ENCODE measurements around the gene RTN4.

RTN4 gene

DNA sequence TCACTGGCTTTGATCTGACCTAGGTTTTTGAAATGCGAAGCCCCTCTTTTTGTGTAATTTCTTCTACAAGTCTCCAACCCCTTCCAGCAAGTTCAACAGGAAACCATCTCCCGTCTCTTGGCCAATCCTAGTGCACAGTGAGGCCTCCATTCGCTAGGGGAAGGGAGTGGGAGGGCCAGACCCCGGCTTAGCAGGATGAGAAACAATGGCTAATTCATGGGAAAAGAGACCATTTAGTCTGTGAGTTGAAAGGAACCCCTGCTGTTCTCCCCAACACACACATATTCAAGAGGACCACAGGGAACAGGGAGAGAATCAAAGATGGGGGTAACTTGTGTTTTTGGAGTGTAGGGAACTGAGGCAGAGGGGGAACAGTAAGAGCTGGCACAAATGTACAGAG lies 83.0 kb downstream of the RTN4 start:
- TF ChIP-seq, protein P1, sequence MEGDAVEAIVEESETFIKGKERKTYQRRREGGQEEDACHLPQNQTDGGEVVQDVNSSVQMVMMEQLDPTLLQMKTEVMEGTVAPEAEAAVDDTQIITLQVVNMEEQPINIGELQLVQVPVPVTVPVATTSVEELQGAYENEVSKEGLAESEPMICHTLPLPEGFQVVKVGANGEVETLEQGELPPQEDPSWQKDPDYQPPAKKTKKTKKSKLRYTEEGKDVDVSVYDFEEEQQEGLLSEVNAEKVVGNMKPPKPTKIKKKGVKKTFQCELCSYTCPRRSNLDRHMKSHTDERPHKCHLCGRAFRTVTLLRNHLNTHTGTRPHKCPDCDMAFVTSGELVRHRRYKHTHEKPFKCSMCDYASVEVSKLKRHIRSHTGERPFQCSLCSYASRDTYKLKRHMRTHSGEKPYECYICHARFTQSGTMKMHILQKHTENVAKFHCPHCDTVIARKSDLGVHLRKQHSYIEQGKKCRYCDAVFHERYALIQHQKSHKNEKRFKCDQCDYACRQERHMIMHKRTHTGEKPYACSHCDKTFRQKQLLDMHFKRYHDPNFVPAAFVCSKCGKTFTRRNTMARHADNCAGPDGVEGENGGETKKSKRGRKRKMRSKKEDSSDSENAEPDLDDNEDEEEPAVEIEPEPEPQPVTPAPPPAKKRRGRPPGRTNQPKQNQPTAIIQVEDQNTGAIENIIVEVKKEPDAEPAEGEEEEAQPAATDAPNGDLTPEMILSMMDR (IDR thresholded peaks at IDR 0.05; ENCODE audit: low read depth, low read length): no peak
- no peak overlapping the region for H3K4me3 ChIP-seq (ENCODE audit: low read depth, low read length)

DNA sequence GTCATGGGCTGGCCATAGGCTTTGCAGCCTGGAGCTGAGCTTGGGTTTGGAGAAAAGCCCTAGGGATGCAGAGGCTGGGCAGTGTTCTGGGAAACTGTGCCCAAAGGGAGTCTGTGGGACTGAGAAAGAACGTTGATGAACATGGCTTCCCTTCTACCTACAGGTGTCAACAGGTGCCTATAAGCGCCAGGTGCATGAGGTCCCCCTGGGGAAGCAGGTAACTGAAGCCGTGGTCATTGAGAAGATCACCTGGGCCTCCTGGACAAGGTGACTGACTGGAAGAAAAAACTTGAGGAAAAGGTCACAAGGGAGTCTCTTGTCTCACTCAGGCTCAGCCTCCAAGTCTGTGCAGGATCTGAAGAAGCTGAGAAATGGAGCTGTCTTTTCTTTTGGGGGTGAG lies 83.4 kb downstream of the RTN4 start:
- TF ChIP-seq, protein P1 (IDR thresholded peaks at IDR 0.05; ENCODE audit: low read depth, low read length): no peak
- H3K4me3 ChIP-seq (ENCODE audit: low read depth, low read length): no peak overlapping the region

DNA sequence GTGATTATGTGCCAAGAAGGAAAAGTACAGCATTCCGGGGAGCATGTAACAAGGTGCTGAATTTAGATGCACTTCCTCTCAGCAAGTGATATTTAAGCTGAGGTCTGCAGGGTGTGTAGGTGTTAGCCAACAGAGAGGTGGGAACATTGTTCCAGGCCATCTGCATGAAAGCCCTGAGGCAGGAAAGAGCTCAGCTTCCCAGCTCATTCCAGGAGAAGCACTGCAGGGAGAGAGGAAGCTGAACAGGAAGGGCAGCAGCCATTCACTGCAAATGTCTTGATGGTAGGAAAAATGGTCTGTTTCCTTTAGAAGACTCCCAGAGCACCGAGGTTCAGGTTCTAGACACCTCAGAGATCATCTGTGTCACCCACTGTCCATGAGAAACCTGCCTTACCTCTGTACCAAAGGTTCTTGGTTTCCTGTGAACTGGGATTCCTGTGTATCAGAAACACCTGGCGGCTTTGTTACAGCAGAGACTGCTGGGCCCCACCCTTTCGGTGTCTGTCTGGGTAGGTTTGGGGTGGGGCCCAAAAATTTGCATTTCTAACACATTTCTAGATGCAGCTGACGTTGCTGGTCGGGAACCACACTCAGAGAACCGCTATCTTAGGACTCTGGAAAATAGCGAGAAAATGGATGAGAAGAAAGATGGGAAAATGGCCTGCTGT lies 84.0 kb downstream of the RTN4 start:
- no peak overlapping the region for H3K4me3 ChIP-seq (ENCODE audit: low read depth, low read length)
- TF ChIP-seq, protein P1 (IDR thresholded peaks at IDR 0.05; ENCODE audit: low read depth, low read length): no peak

DNA sequence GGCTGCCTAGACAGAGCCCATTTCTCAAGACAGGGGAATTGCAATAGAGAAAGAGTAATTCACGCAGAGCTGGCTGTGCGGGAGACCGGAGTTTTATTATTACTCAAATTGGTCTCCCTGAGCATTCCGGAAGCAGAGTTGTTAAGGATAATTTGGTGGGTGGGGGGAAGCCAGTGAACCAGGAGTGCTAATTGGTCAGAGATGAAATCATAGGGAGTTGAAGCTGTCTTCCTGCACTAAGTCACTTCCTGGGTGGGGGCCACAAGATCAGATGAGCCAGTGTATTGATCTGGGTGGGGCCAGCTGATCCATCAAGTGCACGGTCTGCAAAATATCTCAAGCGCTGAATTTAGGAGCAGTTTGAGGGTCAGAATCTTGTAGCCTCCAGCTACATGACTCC lies 84.8 kb downstream of the RTN4 start:
- TF ChIP-seq, protein P1 (IDR thresholded peaks at IDR 0.05; ENCODE audit: low read depth, low read length): no peak
- no peak overlapping the region for H3K4me3 ChIP-seq (ENCODE audit: low read depth, low read length)

DNA sequence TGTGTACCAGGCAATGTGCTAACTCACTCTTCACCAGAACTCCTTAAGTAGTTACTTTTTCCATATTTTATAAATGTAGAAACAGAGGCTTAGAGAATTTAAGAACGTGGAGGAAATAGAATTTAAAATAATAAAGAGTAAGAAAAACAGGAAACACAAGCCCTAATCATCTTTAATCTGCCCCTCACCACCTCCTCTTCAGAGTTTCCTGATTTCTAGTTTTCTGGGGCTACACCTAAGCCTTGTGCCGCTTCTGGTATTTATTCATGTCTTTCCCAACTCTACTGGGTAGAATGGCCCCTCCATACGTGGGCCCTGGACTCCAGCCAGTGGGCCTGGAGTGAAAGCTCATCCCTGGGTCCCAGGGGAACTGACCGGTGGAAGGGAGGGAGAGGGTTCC lies 85.4 kb downstream of the RTN4 start:
- no peak overlapping the region for H3K4me3 ChIP-seq (ENCODE audit: low read depth, low read length)
- TF ChIP-seq, protein P1 (IDR thresholded peaks at IDR 0.05; ENCODE audit: low read depth, low read length): no peak

DNA sequence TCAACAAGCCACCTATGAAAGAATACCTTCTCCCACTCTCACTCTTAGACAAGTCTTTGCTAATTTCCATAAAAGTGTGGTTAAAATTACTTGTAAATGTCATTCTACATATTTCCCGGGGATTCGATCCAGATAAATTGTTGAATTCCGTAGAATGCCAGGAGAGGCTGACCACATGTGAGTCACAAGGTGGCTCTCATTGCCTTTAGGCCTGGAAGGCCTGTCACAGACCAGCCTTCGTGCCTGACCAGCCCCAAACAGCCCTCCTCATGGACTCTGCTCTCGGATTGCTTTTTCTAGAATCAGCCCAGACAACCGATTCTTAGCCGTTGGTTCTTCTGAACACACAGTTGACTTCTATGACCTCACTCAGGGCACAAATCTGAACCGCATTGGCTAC lies 86.0 kb downstream of the RTN4 start:
- no peak overlapping the region for H3K4me3 ChIP-seq (ENCODE audit: low read depth, low read length)
- TF ChIP-seq, protein P1 (IDR thresholded peaks at IDR 0.05; ENCODE audit: low read depth, low read length): no peak

DNA sequence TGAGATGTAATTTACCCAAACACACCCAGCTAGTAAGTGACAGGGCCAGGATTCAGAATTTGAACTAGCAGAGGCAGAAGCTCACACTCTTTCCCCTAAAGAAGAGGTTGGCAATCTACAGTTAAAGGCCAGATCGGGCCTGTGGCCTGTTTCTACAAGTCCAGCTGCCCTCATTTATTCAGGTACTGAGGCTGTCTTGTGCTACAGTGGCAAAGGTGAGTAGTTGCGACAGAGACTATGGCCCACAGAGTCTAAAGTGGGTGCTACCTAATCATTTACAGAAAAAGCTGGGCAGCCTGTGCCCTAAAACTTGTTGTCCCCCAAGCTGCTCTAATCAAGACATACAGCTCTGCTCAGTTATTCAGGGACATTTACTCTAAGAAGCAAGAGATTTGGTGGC lies 86.8 kb downstream of the RTN4 start:
- TF ChIP-seq, protein P1 (IDR thresholded peaks at IDR 0.05; ENCODE audit: low read depth, low read length): no peak

More for the DNA sequence above, 86.8 kb downstream of the RTN4 start:
- H3K4me3 ChIP-seq (ENCODE audit: low read depth, low read length): no peak overlapping the region

Measured in WI38 (cell line).